HK-2 (cell line): ENCODE measurements around the gene THUMPD1.
"Not testable (repeated sequence)": the region's sequence is repeated elsewhere in the genome, so short reads cannot be mapped to it uniquely, and the experiment has no call there.

ENCODE experiments used
- DNase-seq: peaks from one replicate; pipeline ENCODE4 v3.0.0-alpha.2; 2018; ENCODE audit not compliant: unreplicated experiment

THUMPD1 gene

GRCh38 chr16:20694096-20694495 lies 47.5 kb downstream of the THUMPD1 start:
- not testable (repeated sequence) for DNase-seq

- DNase-seq: no peak
These were observed 52.0 kb downstream of the THUMPD1 start for GRCh38 chr16:20689668-20690067.

- no peak for DNase-seq
These were observed 57.8 kb downstream of the THUMPD1 start for GRCh38 chr16:20683812-20684211.
